Measurements from ENCODE around the gene EVL. TPM values are rescaled to one million over a fixed set of nuclear protein-coding genes. Genes with fewer than 3 reads are reported as not detected.

The EVL gene
- total and polyA plus RNA-seq, 2 of the 8 experiments (the other 6 are each of a cell fraction or from before 2014, with no cell fraction given): 30.7 to 64.6 TPM

DNA sequence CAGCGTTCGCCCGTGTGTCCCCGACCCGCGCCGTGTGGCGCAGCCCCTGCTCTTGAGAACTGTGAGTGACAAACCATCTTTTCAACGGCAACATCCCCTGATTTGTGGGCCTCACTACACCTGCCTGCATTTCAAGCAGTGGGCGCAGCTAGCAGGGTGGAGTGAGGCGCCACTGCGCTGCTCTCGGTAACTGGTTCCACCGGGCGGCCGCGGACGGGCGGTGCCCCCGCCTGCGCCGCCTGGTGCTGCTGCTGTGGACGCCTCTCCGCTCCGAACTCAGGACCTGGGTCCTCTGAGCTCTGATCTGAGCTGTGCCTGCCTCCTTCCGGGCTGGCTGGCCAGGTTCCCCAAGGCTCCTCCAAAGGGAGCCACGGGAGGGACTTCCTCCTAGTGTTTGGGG is 100.2 kb downstream of the EVL start:
- H2BK15ac ChIP-seq (ENCODE audit: low read length): peak overlapping the region; percentile 61; the same call in 1 of the 2 replicates
- H2AK5ac ChIP-seq (ENCODE audit: low read depth, low read length): no peak overlapping the region
- H4K20me1 ChIP-seq (replicated peaks in 1 of 2; ENCODE audit: control insufficient read depth in 1 of 2, insufficient read depth in 2 of 2, low read length in 2 of 2): peaks cover 0 to 5% of the 10 kb centered on the region in 2 experiments
- H3K79me2 ChIP-seq (ENCODE audit: control insufficient read depth in 1 of 2, insufficient read depth in 2 of 2, low read length in 2 of 2): no peaks in the 10 kb centered on the region
- no peak overlapping the region for H2BK5ac ChIP-seq (ENCODE audit: low read depth, low read length)
- peak overlapping the region; percentile 34 to 67 for H3K4me2 ChIP-seq (ENCODE audit: insufficient read depth in 1 of 2, low read depth in 2 of 2, low read length in 2 of 2)
- peaks cover 18% of the 10 kb centered on the region; the same call in 1 of the 2 replicates for H3K23me2 ChIP-seq (ENCODE audit: low read depth, low read length)
- no peak overlapping the region for H3K4ac ChIP-seq (replicated peaks; ENCODE audit: insufficient read length, low read depth, low read length)
- H2BK20ac ChIP-seq (ENCODE audit: low read length): no peak overlapping the region
- H2AFZ ChIP-seq (ENCODE audit: low read length): peak overlapping the region; percentile 60
- H3K79me1 ChIP-seq (ENCODE audit: low read depth, low read length): no peaks in the 10 kb centered on the region
- H3K9ac ChIP-seq (replicated peaks in 1 of 4; ENCODE audit: extremely low read depth in 1 of 4, low read depth in 3 of 4, low read length in 3 of 4): peak overlapping the region in 1 of 4 experiments; percentile 6; a peak in 2 of 7 replicates
- no peaks in the 10 kb centered on the region for H3K36me3 ChIP-seq (ENCODE audit: control insufficient read depth in 2 of 4, insufficient read depth in 4 of 4, low read length in 3 of 4)
- H4K5ac ChIP-seq (ENCODE audit: insufficient read length, low read depth, low read length): no peak overlapping the region
- H3K56ac ChIP-seq (replicated peaks; ENCODE audit: insufficient read length, low read depth, low read length): no peak overlapping the region
- H2BK120ac ChIP-seq (replicated peaks; ENCODE audit: low read depth, low read length): no peak overlapping the region
- peaks cover 4 to 22% (median 21%) of the 10 kb centered on the region in 4 experiments for H3K27me3 ChIP-seq (replicated peaks in 1 of 4; ENCODE audit: control insufficient read depth in 3 of 4, extremely low read depth in 1 of 4, insufficient read depth in 3 of 4, low read length in 3 of 4)
- H2BK12ac ChIP-seq (ENCODE audit: low read depth, low read length): 0 out of 2 replicates have a peak overlapping the region, but pooled peaks have one; percentile 60
- 43% methylated on average over 19 of the region's 27 CpGs; no CpG with 5 or more reads in 1 of the 2 experiments for WGBS, 2 experiments (ENCODE audit: extremely low coverage in 1 of 2, insufficient coverage in 1 of 2, insufficient read length in 1 of 2, insufficient replicate concordance in 2 of 2, low coverage in 1 of 2, low lambda C conversion rate in 2 of 2, missing lambda C conversion rate in 1 of 2)
- ChIA-PET CTCF (ENCODE audit: partially characterized antibody) (interaction anchor here (0.6 to 1.8 kb wide), 4 partner anchors 10 to 1768 kb away, joined by 3 to 7 read pairs (median 6); no protein-coding TSS in a partner anchor), POLR2A (ENCODE audit: partially characterized antibody) (interaction anchor here (0.5 kb wide), 1 partner anchor 22 kb away, joined by 3 read pairs; no protein-coding TSS in a partner anchor)
- no peak overlapping the region for H3K18ac ChIP-seq (ENCODE audit: extremely low read depth, low read length)
- no peaks in the 10 kb centered on the region for H3K9me3 ChIP-seq (ENCODE audit: insufficient read depth in 2 of 2, low read depth in 1 of 2, low read length in 1 of 2)
- H3K4me1 ChIP-seq (replicated peaks in 1 of 4; ENCODE audit: control insufficient read depth in 3 of 4, insufficient read depth in 4 of 4, low read length in 3 of 4): peaks cover 0 to 8% (median 1%) of the 10 kb centered on the region in 4 experiments; a peak in 4 of 7 replicates
- no peak overlapping the region for H3K14ac ChIP-seq (ENCODE audit: insufficient read length)
- H3K27ac ChIP-seq (ENCODE audit: low read depth, low read length): no peak overlapping the region
- no peak overlapping the region for H4K91ac ChIP-seq (replicated peaks; ENCODE audit: insufficient read length, low read length)
- no peak overlapping the region for H3K23ac ChIP-seq (ENCODE audit: insufficient read length)
- FAIRE-seq: no peak
- DNase-seq (ENCODE audit: low read depth in 1 of 2, low spot score in 2 of 2): peak in 1 of 2 experiments; percentile 78
- H3K4me3 ChIP-seq (ENCODE audit: extremely low read depth in 1 of 4, insufficient read depth in 2 of 4, low read depth in 3 of 4, low read length in 4 of 4): peak overlapping the region in 3 of 4 experiments; percentile 5 to 52 (median 19); a peak in 7 of 8 replicates
- peak overlapping the region; percentile 54 for H4K8ac ChIP-seq (ENCODE audit: extremely low read depth, insufficient read depth, low read length)
- TF ChIP-seq BCL11A (IDR thresholded peaks at IDR 0.05; ENCODE audit: low read depth in 2 of 2, low read length in 2 of 2) (no peak), TCF12 (IDR thresholded peaks at IDR 0.05; ENCODE audit: low read depth, low read length) (no peak), SIRT6 (IDR thresholded peaks at IDR 0.05; ENCODE audit: low read length) (no peak), TBP (IDR thresholded peaks at IDR 0.05; ENCODE audit: low read depth, low read length) (0 out of 2 replicates have a peak, but pooled peaks have one; percentile 41), PHF8 (conservative IDR thresholded peaks at IDR 0.05; ENCODE audit: low read depth, low read length) (no peak), CHD1 (IDR thresholded peaks at IDR 0.05; ENCODE audit: low read depth, low read length) (no peak), BACH1 (IDR thresholded peaks at IDR 0.05; ENCODE audit: low read length) (no peak), RNF2 (IDR thresholded peaks at IDR 0.05; ENCODE audit: borderline replicate concordance, low read depth, low read length, missing control alignments, poor library complexity, severe bottlenecking) (no peak), EZH2 (IDR thresholded peaks at IDR 0.05; ENCODE audit: low read depth, low read length, severe bottlenecking) (peak; percentile 36)
- TF ChIP-seq, protein P1, sequence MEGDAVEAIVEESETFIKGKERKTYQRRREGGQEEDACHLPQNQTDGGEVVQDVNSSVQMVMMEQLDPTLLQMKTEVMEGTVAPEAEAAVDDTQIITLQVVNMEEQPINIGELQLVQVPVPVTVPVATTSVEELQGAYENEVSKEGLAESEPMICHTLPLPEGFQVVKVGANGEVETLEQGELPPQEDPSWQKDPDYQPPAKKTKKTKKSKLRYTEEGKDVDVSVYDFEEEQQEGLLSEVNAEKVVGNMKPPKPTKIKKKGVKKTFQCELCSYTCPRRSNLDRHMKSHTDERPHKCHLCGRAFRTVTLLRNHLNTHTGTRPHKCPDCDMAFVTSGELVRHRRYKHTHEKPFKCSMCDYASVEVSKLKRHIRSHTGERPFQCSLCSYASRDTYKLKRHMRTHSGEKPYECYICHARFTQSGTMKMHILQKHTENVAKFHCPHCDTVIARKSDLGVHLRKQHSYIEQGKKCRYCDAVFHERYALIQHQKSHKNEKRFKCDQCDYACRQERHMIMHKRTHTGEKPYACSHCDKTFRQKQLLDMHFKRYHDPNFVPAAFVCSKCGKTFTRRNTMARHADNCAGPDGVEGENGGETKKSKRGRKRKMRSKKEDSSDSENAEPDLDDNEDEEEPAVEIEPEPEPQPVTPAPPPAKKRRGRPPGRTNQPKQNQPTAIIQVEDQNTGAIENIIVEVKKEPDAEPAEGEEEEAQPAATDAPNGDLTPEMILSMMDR (IDR thresholded peaks at IDR 0.05; ENCODE audit: control extremely low read depth in 1 of 3, insufficient read depth in 1 of 3, low read depth in 1 of 3, low read length in 3 of 3): peak in 2 of 3 experiments; percentile 18 to 39; a peak in 3 of 4 replicates

Measured in H1 (cell line).